Activated CD4-positive, alpha-beta memory T cell treated with anti-CD3 and anti-CD28 coated beads for 36 hours (primary cell): Measurements from ENCODE around the gene ZNF543. TPM values are rescaled to one million over a fixed set of nuclear protein-coding genes. Genes with fewer than 3 reads are reported as not detected.

Experiments used
- CTCF ChIA-PET: fragments of 350-600 bp; sonication (Branson Sonifier 250); formaldehyde crosslinking; loops from one replicate; lab custom pipeline; 2021; ENCODE audit warnings: antibody characterized with exemption, inconsistent platforms; lab: Charles Lee
- POLR2A ChIA-PET: fragments of 350-600 bp; sonication (Branson Sonifier 250); formaldehyde crosslinking; loops from one replicate; lab custom pipeline; 2021; ENCODE audit warnings: antibody characterized with exemption; lab: Charles Lee
- DNase-seq: peaks from one replicate; pipeline ENCODE4 v3.0.0-alpha.2; 2020
- H3K27ac Mint-ChIP-seq: one replicate; pipeline ENCODE4 v1.8.0; 2021; ENCODE audit warnings: mixed read lengths
- H3K27me3 Mint-ChIP-seq: one replicate; pipeline ENCODE4 v1.8.0; 2021; ENCODE audit warnings: mixed read lengths
- H3K36me3 Mint-ChIP-seq: one replicate; pipeline ENCODE4 v1.8.0; 2021; ENCODE audit warnings: mixed read lengths
- H3K4me1 Mint-ChIP-seq: one replicate; pipeline ENCODE4 v1.8.0; 2021; ENCODE audit warnings: low read depth, mixed read lengths
- H3K4me3 Mint-ChIP-seq: one replicate; pipeline ENCODE4 v1.8.0; 2021; ENCODE audit warnings: mild to moderate bottlenecking, mixed read lengths
- H3K9me3 Mint-ChIP-seq: one replicate; pipeline ENCODE4 v1.8.0; 2021; ENCODE audit warnings: mixed read lengths
- intact Hi-C: fragments of 100-400 bp; cut with micrococcal nuclease; formaldehyde crosslinking; loops from one replicate; pipeline ENCODE4 v1.15.1; 2023
- total RNA-seq, 2 experiments: library from RNA; stranded (reverse); gene quantifications; one replicate each; pipeline ENCODE4 v1.2.3, GENCODE V29; 2021

ZNF543 gene
- total RNA-seq, 2 experiments from 2014 or later, result 4.0 to 4.3 TPM

DNA sequence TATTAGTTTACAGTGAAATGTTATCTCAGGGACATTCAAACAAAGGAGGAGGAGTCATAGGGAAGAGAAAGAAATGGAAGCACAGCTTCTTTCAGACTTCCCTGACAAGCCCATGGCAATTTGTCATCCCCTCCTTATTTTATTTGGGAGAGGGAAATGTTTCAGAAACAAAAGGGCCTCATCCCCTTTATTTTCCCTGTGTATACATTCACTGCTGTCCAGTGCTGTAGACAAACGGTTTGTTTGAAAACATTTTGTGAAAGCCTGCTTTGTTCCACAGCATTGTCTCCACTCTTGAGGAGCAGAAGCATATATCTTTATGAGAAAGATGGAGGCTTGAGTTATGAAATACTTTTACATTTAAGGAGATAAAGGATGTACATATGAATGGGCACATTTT is 27.7 kb upstream of the ZNF543 start:
- Mint-ChIP-seq H3K9me3 (peaks cover 80% of the 10 kb centered on the region), H3K27me3 (no peaks in the 10 kb centered on the region), H3K4me1 (peaks cover 5% of the 10 kb centered on the region), H3K4me3 (no peak overlapping the region), H3K36me3 (peaks cover 92% of the 10 kb centered on the region), H3K27ac (no peak overlapping the region)
- DNase-seq, result no peak
- intact Hi-C loops, result no loop called here
- POLR2A ChIA-PET, result no interaction called here
- CTCF ChIA-PET, result no interaction called here

DNA sequence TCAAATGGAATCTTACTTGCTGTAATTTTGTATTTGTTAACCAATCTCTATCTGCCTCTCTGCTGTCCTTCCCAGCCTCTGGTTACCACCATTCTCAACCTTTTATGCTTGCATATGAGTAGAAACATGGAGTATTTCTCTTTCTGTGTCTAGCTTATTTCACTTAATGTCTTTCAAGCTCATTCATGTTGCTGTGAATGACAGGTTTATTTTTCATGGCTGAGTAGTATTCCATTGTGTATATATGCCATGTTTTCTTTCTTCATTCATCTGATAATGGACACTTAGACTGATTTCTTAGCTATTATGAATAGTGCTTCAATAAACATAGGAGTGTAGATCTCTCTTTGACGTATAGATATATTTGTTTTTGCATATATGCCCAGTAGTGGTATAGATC is 26.6 kb upstream of the ZNF543 start:
- intact Hi-C loops, result no loop called here
- Mint-ChIP-seq H3K27ac (no peak overlapping the region), H3K9me3 (peaks cover 78% of the 10 kb centered on the region), H3K36me3 (peaks cover 92% of the 10 kb centered on the region), H3K27me3 (no peaks in the 10 kb centered on the region), H3K4me3 (no peak overlapping the region), H3K4me1 (peaks cover 8% of the 10 kb centered on the region)
- no peak for DNase-seq
- CTCF ChIA-PET, result no interaction called here
- POLR2A ChIA-PET, result no interaction called here

DNA sequence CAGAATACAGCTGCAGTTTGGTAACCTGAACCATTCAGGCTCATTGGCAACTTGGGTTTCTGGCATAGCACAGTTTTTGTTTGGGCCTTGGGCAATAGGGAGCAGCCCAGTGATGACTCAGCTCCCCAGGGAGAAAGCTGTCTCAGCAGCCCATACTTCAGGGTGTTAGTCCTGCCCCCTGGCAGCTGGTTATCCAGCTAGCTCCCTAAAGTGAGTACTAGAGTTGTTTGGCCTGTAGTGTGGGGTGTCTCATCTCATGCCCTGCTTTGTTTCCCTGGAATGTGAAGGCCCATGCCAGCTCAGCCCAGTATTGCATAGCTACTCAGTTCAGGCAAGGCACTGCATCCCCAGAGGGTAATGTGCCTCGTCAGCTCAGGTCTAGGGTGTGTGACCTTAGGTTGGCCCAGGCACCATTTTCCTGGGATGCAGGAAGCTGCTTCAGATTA is 18.2 kb upstream of the ZNF543 start:
- Mint-ChIP-seq H3K4me3 (no peak overlapping the region), H3K27me3 (no peaks in the 10 kb centered on the region), H3K9me3 (peaks cover 42% of the 10 kb centered on the region), H3K36me3 (peaks cover 67% of the 10 kb centered on the region), H3K4me1 (peaks cover 10% of the 10 kb centered on the region), H3K27ac (no peak overlapping the region)
- CTCF ChIA-PET, result no interaction called here
- POLR2A ChIA-PET, result no interaction called here
- DNase-seq, result no peak
- intact Hi-C loops, result no loop called here

DNA sequence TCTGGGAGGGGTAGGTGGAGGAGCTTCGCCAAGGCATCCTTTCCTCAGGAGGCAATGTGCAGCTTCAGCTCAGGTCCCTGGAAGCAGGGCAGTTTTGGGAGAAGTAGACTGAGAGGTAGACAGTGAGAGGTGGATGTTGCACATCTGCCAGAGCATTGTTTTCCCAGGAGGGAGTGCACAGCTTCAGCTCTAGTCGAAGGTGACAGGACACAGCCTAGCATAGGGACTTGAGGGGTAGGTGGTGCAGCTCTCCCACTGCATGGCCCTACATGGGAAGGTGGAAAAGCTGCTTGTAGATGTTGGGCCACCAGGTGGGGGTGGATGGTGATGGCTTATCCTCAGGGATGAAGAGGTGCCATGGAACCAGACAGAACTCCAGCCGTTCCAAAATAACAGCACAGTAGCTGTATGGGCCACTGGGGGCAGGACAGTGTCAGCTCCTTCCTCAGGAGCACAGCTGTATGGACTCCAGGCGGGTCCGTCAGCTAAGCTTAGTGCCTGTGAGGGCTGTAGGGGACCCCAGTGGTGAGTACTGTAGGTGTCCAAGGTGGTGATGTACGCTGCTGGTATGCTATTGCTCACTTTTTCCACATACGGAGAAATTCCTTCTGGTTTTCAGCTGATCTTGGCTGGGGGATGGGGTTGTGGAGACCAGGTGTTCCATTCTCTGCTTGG is 17.4 kb upstream of the ZNF543 start:
- Mint-ChIP-seq H3K27ac (no peak overlapping the region), H3K4me3 (no peak overlapping the region), H3K4me1 (peaks cover 6% of the 10 kb centered on the region), H3K27me3 (no peaks in the 10 kb centered on the region), H3K36me3 (peaks cover 59% of the 10 kb centered on the region), H3K9me3 (peaks cover 36% of the 10 kb centered on the region)
- intact Hi-C loops, result no loop called here
- no peak for DNase-seq
- POLR2A ChIA-PET, result no interaction called here
- CTCF ChIA-PET, result no interaction called here

DNA sequence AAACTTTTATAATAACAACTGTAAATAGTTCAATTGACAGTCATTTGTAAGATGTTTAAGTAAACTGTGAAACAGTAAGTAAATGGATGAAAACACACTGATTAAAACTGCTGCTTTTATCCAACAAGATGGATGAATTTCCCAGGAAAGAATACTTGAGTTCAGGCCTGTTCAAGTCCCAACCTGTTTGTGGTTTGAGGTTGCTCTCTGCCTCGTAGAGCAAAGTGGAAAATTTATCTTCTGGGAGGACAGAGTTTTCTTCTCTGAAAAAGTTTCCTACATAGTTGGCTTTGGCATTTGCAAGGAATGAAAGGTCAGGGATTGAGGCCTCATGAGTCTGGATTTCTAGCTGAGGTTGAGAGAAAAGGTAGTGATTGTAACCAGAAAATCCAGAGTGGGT is 15.2 kb upstream of the ZNF543 start:
- DNase-seq, result no peak
- no peak overlapping the region for H3K27ac Mint-ChIP-seq
- H3K36me3 Mint-ChIP-seq, result peaks cover 47% of the 10 kb centered on the region
- intact Hi-C loops, result no loop called here
- POLR2A ChIA-PET, result no interaction called here
- CTCF ChIA-PET, result no interaction called here
- H3K4me1 Mint-ChIP-seq, result peaks cover 3% of the 10 kb centered on the region
- H3K4me3 Mint-ChIP-seq, result no peak overlapping the region
- peaks cover 46% of the 10 kb centered on the region for H3K9me3 Mint-ChIP-seq
- no peaks in the 10 kb centered on the region for H3K27me3 Mint-ChIP-seq

DNA sequence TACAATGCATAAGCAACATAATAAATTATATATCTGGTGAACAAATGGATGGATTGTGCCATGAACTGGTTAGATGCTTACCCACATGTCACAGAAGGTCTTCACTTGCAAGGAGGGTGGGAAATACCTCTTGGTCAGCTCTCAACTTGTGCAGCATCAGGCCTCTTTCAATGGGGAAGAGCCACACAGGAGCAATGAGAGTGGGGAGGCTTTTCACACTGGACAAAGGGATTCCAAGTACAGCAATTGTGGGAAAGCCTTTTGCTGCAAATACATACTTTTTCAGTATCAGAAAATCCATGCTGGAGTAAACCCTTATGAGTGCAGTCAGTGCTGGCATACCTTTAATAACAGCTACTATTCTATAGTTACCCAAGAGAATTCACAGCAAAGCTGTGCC is 11.8 kb upstream of the ZNF543 start:
- no peak for DNase-seq
- intact Hi-C loops, result no loop called here
- Mint-ChIP-seq H3K27me3 (no peaks in the 10 kb centered on the region), H3K27ac (no peak overlapping the region), H3K36me3 (peaks cover 14% of the 10 kb centered on the region), H3K4me3 (no peak overlapping the region), H3K9me3 (peaks cover 28% of the 10 kb centered on the region), H3K4me1 (no peaks in the 10 kb centered on the region)
- CTCF ChIA-PET, result no interaction called here
- POLR2A ChIA-PET, result interaction anchor here (0.6 kb wide), 1 partner anchor 71 kb away, joined by 3 read pairs; no protein-coding TSS in a partner anchor

DNA sequence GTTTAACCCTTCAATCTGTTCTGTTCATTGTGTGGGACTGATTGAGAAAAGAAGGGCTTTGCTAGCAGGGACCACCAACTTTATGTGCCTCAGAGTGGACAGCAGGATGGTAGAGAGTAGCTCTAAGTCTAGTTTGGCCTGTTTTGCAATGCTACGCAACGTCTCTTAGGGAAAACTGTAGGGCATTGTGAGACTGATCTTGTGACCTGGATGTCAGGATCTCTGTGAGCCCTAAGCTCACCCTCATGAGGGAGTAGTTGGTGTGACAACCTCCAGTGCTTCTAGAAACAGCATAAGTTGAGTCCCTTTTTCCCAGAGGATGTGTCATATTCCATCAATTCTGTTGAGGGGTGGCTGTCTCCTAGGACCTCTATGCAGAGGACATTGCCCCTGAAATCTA is 9.5 kb upstream of the ZNF543 start:
- CTCF ChIA-PET, result no interaction called here
- POLR2A ChIA-PET, result no interaction called here
- Mint-ChIP-seq H3K9me3 (peaks cover 36% of the 10 kb centered on the region), H3K27ac (no peak overlapping the region), H3K4me3 (no peak overlapping the region), H3K27me3 (peaks cover 8% of the 10 kb centered on the region), H3K36me3 (peaks cover 13% of the 10 kb centered on the region), H3K4me1 (no peaks in the 10 kb centered on the region)
- DNase-seq, result no peak
- intact Hi-C loops, result no loop called here

DNA sequence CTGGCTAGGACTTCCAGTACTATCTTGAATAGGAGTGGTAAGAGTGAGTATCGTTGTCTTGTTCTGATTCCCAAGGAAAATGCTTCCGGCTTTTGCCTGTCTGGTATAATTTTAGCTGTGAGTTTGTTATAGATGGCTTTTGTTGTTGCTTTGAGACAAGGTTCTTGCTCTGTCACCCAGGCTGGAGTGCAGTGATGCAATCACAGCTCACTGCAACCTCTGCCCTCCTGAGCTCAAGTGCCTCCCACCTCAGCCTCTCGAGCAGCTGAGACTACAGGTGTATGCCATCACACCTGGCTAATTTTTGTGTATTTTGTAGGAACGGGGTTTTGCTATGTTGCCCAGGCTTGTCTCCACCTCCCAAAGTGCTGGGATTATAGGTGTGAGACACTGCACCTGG is 6.1 kb upstream of the ZNF543 start:
- CTCF ChIA-PET, result no interaction called here
- H3K4me3 Mint-ChIP-seq, result no peak overlapping the region
- no peaks in the 10 kb centered on the region for H3K4me1 Mint-ChIP-seq

DNA sequence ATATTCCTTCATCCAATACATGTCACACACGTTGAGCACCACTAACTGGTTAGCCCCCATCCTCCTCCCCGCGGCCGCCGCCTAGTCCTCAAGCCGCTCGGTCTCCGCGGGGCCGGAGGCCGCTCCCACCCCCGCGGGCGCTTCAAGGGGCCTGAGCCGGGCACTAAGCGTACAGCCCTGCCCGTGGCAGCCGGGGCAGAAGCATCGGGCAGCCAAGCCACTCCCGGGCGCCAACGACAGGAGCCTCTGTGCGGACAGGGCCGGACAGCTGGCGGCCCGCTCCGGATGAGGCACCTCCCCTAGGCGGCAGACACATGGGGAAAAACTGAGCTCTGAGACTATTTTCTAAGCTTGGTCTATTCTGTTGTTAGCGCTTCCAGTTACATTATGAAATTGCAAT is 2.8 kb upstream of the ZNF543 start:
- H3K36me3 Mint-ChIP-seq, result peaks cover 24% of the 10 kb centered on the region

More for the DNA sequence above, 6.1 kb upstream of the ZNF543 start:
- POLR2A ChIA-PET, result no interaction called here
- no peak for DNase-seq
- H3K9me3 Mint-ChIP-seq, result peaks cover 30% of the 10 kb centered on the region
- H3K36me3 Mint-ChIP-seq, result peaks cover 15% of the 10 kb centered on the region
- intact Hi-C loops, result no loop called here
- no peak overlapping the region for H3K27ac Mint-ChIP-seq
- peaks cover 23% of the 10 kb centered on the region for H3K27me3 Mint-ChIP-seq

DNA sequence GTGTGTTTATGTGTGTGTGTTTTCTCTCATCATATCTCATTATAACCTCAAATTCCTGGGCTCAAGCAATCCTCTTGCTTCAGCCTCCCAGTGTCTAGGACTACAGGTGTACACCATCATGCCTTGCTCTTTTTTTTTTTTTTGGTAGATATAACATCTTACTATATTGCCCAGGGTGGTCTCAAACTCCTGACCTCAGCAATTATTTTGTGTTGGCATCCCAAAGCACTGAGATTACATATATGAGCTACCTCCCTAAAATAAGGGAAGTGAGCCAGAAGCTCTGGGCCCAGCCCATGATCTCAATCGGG is 448 bp upstream of the ZNF543 start:
- Mint-ChIP-seq H3K27ac (peak overlapping the region; percentile 83), H3K36me3 (peaks cover 44% of the 10 kb centered on the region), H3K4me1 (peaks cover 24% of the 10 kb centered on the region), H3K9me3 (peaks cover 39% of the 10 kb centered on the region), H3K4me3 (peak overlapping the region; percentile 85), H3K27me3 (peaks cover 23% of the 10 kb centered on the region)
- no peak for DNase-seq
- ChIA-PET POLR2A (no interaction called here), CTCF (no interaction called here)
- intact Hi-C loops, result loop anchor here (1.0 kb wide), 3 partner anchors 31 to 43 kb away; partner anchors contain the start of genes TRAPPC2B, ZNF304, ZNF460 and ZNF547

More for the DNA sequence above, 2.8 kb upstream of the ZNF543 start:
- Mint-ChIP-seq H3K4me3 (no peak overlapping the region), H3K27ac (no peak overlapping the region), H3K4me1 (peaks cover 19% of the 10 kb centered on the region), H3K9me3 (peaks cover 27% of the 10 kb centered on the region), H3K27me3 (peaks cover 23% of the 10 kb centered on the region)
- intact Hi-C loops, result no loop called here
- CTCF ChIA-PET, result no interaction called here
- no peak for DNase-seq
- POLR2A ChIA-PET, result no interaction called here

DNA sequence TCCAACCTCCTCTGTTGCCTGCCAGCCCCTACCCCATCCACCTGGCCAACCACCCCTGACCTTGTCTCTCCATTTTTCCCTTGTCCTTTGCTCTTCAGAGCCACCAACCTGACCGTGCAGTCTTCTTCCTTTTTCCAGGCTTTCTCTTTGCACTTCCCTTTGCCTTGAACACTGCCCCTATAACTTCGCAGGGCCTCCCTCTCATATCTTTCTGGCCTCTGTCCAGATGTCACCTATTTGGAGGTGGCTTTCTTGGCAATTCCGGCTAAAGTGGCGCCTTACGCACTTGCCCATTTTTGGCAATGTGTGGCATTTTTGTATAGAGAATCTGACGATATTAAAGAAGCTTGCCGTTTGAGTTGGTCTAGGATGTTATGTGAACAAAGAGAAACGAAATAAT is 844 bp downstream of the ZNF543 start:
- Mint-ChIP-seq H3K36me3 (peaks cover 49% of the 10 kb centered on the region), H3K27me3 (peaks cover 11% of the 10 kb centered on the region), H3K4me3 (peak overlapping the region; percentile 85), H3K9me3 (peaks cover 40% of the 10 kb centered on the region), H3K27ac (peak overlapping the region; percentile 83), H3K4me1 (peaks cover 24% of the 10 kb centered on the region)
- POLR2A ChIA-PET, result no interaction called here
- intact Hi-C loops, result no loop called here
- CTCF ChIA-PET, result interaction anchor here (0.6 kb wide), 1 partner anchor 834 kb away, joined by 3 read pairs; no protein-coding TSS in a partner anchor
- DNase-seq, result no peak

DNA sequence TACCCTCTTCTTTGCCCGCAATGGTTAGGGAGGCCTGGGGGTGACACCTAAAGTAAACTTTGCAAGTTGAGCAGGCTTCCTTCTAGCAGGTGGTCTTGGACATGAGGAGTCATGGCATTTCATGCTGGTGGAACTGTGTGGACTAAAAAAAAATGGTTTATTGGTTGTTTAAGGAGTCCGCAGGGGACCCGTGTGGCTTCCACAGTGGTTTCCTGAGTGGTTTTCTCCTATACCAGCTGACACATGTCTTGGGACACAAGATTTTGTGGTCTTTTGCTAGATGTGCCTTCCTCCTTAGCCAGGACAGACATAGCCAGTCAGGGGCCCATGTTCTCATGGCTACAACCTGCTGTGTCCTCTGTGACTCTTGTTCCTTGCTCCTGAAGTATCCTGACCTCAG is 1.5 kb downstream of the ZNF543 start:
- Mint-ChIP-seq H3K27ac (no peak overlapping the region), H3K36me3 (peaks cover 53% of the 10 kb centered on the region), H3K27me3 (peaks cover 7% of the 10 kb centered on the region), H3K4me1 (peaks cover 24% of the 10 kb centered on the region), H3K4me3 (peak overlapping the region; percentile 85), H3K9me3 (peaks cover 42% of the 10 kb centered on the region)
- POLR2A ChIA-PET, result no interaction called here
- no peak for DNase-seq
- intact Hi-C loops, result no loop called here
- CTCF ChIA-PET, result no interaction called here

DNA sequence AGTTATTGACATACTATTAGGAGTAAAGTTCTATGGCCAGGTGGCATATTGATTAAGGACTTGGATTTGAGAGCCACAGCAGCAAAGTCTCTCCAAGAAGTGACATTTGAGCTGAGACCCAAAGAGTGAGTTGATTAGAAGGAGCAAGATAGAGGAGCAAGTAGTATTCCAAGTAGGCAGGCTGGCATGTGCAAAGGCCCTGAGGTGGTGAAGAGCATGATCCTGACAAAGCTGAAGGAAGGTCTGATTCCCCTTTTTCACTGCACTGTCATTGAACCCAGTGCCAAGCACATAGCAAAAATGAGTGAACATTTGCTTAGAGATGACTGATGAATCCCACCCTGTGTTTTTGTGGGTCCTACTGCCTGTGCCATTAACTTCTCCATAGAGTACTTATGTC is 4.7 kb downstream of the ZNF543 start:
- Mint-ChIP-seq H3K36me3 (peaks cover 80% of the 10 kb centered on the region), H3K4me3 (no peak overlapping the region)

More for the DNA sequence above, 4.7 kb downstream of the ZNF543 start:
- Mint-ChIP-seq H3K27ac (no peak overlapping the region), H3K9me3 (peaks cover 71% of the 10 kb centered on the region), H3K27me3 (no peaks in the 10 kb centered on the region), H3K4me1 (peaks cover 21% of the 10 kb centered on the region)
- CTCF ChIA-PET, result no interaction called here
- intact Hi-C loops, result no loop called here
- no peak for DNase-seq
- POLR2A ChIA-PET, result no interaction called here
